ENCODE data around the gene PARD3B. TPM values are rescaled to one million over a fixed set of nuclear protein-coding genes. Genes with fewer than 3 reads are reported as not detected.
A peak's percentile ranks its signal among the peaks of the same experiment; 100 is the strongest.

The PARD3B gene
- total RNA-seq, 1 donor, result 53.1 TPM

- H3K4me3 ChIP-seq (ENCODE audit: low read depth, low read length), result no peak overlapping the region
- TF ChIP-seq, protein P1, sequence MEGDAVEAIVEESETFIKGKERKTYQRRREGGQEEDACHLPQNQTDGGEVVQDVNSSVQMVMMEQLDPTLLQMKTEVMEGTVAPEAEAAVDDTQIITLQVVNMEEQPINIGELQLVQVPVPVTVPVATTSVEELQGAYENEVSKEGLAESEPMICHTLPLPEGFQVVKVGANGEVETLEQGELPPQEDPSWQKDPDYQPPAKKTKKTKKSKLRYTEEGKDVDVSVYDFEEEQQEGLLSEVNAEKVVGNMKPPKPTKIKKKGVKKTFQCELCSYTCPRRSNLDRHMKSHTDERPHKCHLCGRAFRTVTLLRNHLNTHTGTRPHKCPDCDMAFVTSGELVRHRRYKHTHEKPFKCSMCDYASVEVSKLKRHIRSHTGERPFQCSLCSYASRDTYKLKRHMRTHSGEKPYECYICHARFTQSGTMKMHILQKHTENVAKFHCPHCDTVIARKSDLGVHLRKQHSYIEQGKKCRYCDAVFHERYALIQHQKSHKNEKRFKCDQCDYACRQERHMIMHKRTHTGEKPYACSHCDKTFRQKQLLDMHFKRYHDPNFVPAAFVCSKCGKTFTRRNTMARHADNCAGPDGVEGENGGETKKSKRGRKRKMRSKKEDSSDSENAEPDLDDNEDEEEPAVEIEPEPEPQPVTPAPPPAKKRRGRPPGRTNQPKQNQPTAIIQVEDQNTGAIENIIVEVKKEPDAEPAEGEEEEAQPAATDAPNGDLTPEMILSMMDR (IDR thresholded peaks at IDR 0.05; ENCODE audit: insufficient read depth, low read depth, low read length), result no peak
- DNase-seq (ENCODE audit: low read depth), result no peak
Measured at GRCh38 chr2:205627085-205627484, 1081.8 kb downstream of the PARD3B start.

GRCh38 chr2:205628422-205628821, 1083.1 kb downstream of the PARD3B start:
- no peak overlapping the region for H3K4me3 ChIP-seq (ENCODE audit: low read depth, low read length)
- peak; percentile 57 for DNase-seq (ENCODE audit: low read depth)
- TF ChIP-seq, protein P1 (IDR thresholded peaks at IDR 0.05; ENCODE audit: insufficient read depth, low read depth, low read length), result no peak

DNA sequence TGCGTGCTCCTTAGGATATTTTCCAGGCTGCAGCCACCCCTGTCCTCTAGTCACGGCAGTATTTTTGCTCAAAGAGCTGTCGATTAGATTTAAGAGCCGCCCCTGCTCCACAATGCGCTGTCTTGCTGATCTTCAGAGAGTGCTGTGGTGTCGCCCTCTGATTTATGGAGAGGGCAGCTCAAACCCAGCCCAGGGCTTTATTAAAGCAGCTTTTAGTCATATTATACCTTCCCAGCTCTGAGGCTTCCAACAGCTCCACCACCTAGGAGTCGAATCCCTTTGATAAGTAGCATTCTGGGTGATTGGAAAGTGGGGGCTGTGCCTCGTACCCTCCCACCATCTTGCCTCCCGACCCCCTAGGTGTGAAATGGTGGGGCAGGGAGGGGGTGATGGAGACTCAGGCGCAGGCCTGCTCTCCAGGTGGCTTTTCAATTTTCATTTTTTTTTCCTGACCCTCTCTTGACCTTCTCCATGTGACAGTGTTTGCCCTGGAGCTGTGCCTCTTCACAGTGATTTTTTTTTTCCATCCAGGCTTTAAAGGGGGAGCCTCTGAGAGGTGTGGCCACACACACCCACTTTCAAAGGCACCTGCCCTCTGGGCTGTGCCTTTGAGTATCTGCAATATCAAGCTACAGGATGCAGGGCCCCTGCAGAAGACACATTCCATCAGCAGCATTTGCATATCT, 1084.0 kb downstream of the PARD3B start:
- no peak for DNase-seq (ENCODE audit: low read depth)
- TF ChIP-seq, protein P1 (IDR thresholded peaks at IDR 0.05; ENCODE audit: insufficient read depth, low read depth, low read length), result no peak
- no peak overlapping the region for H3K4me3 ChIP-seq (ENCODE audit: low read depth, low read length)

DNA sequence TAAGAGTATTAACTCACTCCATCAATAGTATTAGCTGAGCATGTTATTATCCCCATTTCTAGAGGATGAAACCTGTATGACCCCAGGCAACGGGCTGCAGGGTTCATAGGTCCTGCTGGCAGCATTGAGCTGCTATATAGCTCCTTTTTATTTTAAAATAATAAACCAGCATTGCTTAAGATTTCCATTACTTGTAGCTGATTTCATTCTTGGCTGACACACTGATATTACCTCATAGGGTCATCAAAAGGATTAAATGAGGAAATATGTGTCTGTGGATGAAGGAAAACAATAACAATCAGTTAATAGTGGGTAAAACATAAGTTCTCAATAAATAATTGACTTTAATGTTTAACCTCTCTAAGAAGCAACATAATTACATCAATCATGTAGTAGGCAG, 1088.7 kb downstream of the PARD3B start:
- TF ChIP-seq, protein P1 (IDR thresholded peaks at IDR 0.05; ENCODE audit: insufficient read depth, low read depth, low read length), result no peak
- no peak overlapping the region for H3K4me3 ChIP-seq (ENCODE audit: low read depth, low read length)
- peak; percentile 49 for DNase-seq (ENCODE audit: low read depth)

GRCh38 chr2:205636549-205637319, 1091.5 kb downstream of the PARD3B start:
- no peak overlapping the region for H3K4me3 ChIP-seq (ENCODE audit: low read depth, low read length)
- TF ChIP-seq, protein P1 (IDR thresholded peaks at IDR 0.05; ENCODE audit: insufficient read depth, low read depth, low read length), result no peak
- DNase-seq (ENCODE audit: low read depth), result no peak

- TF ChIP-seq, protein P1 (IDR thresholded peaks at IDR 0.05; ENCODE audit: insufficient read depth, low read depth, low read length), result no peak
- no peak overlapping the region for H3K4me3 ChIP-seq (ENCODE audit: low read depth, low read length)
- no peak for DNase-seq (ENCODE audit: low read depth)
Measured at GRCh38 chr2:205637320-205637602, 1092.0 kb downstream of the PARD3B start.
